Measurements from ENCODE around the gene EXOC5.

The EXOC5 gene

DNA sequence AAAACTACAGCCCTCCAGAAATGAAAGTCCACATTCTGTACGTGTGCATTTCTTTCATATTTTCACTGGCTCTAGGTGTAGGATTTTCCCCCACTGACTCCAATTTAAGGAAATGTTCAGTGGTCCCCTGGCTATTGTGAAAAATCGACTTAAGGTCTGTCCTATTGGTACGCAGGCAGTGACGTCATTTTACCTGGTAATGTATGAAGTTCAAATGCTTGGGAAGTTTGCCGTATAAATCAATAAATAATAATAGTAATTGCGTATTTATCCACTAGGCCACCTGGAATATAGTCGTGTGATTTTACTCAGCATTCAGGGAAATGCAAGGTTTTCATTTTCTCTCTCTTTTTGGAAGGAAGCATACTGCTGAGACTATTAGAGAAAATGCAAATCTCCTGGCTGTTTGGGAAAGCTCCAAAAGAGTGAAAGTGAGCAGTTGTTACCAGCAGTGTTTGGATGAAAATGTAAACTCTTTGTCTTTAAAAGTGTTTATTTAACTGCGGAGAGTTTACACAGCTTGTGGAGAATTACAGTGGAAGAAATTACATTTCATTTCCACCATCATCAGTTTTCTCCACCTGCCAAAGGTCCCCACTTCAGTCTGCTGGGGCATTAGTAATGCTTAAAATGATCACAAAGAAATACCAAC is 107.0 kb downstream of the EXOC5 start:
- DNase-seq, result no peak

GRCh38 chr14:57160333-57160732 is 108.4 kb downstream of the EXOC5 start:
- no peak for DNase-seq

DNA sequence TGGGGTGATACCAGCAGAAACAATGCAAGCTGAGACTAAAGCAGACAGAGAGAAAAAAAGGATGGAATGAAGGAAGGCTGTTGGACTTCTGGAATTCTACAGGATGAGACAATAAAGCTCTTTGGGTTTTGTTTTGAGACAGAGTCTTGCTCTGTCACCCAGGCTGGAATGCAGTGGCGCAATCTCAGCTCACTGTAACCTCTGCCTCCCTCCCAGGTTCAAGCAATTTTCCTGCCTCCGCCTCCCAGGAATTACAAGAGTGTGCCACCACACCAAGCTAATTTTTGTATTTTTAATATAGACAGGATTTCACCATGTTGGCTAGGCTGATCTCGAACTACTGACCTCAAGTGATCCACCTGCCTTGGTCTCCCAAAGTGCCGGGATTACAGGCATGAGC is 115.4 kb downstream of the EXOC5 start:
- no peak for DNase-seq

Data from femur (tissue), 1 donor.